Endothelial cell of umbilical vein (primary cell): Measurements from ENCODE around the gene C7orf25. TPM values are rescaled to one million over a fixed set of nuclear protein-coding genes. Genes with fewer than 3 reads are reported as not detected.

ENCODE experiments used
- BruUV-seq: library from RNA; stranded (reverse); fragments of 400-500 nt; replicated peaks from 2 replicates; lab custom pipeline; 2021; lab: Mats Ljungman, UMichigan
- CTCF ChIA-PET: fragments of 300-600, 350-600 bp; sonication (Branson Sonifier 250); formaldehyde crosslinking; loops from one replicate; lab custom pipeline; 2021; ENCODE audit warnings: antibody characterized with exemption, inconsistent platforms; lab: Charles Lee
- POLR2A ChIA-PET: fragments of 300-600, 350-600 bp; sonication (Branson Sonifier 250); formaldehyde crosslinking; loops from one replicate; lab custom pipeline; 2021; ENCODE audit warnings: antibody characterized with exemption, inconsistent platforms; lab: Charles Lee
- DNase-seq: peaks from one replicate; pipeline ENCODE4 v3.0.0-alpha.2; 2011; ENCODE audit warnings: low read depth, low spot score
- FAIRE-seq: peaks from 2 replicates; lab custom pipeline; 2011; peaks lifted over from hg19 to GRCh38; lab: Jason Lieb, UNC
- H2AFZ ChIP-seq: 2 replicates; pipeline ENCODE4 v1.6.0; 2012; ENCODE audit warnings: low read depth, low read length, control low read depth, inconsistent platforms
- H3K27ac ChIP-seq: 2 replicates; pipeline ENCODE4 v1.5.1; 2011; ENCODE audit warnings: low read depth, mild to moderate bottlenecking, control low read depth, low read length, moderate library complexity; ENCODE audit not compliant: insufficient read depth
- H3K27me3 ChIP-seq, 2 experiments: 2 replicates each; pipeline versions ENCODE4 v1.6.0 to v1.6.1; 2011; ENCODE audit warnings: low read length in 2 of 2, mixed read lengths in 1 of 2; ENCODE audit not compliant: control insufficient read depth in 2 of 2, insufficient read depth in 2 of 2
- H3K36me3 ChIP-seq, 2 experiments: 2 replicates in 1 of 2; 3 replicates in 1 of 2; pipeline ENCODE4 v1.5.1; 2011; ENCODE audit warnings: low read length in 2 of 2, mild to moderate bottlenecking in 1 of 2, moderate library complexity in 1 of 2; ENCODE audit not compliant: control insufficient read depth in 2 of 2, insufficient read depth in 2 of 2; ENCODE audit errors: extremely low read depth in 1 of 2
- H3K4me1 ChIP-seq: 3 replicates; pipeline ENCODE4 v1.5.1; 2011; ENCODE audit warnings: mild to moderate bottlenecking, low read length; ENCODE audit not compliant: control insufficient read depth, insufficient read depth; ENCODE audit errors: extremely low read depth
- H3K4me2 ChIP-seq: 2 replicates; pipeline ENCODE4 v1.6.1; 2011; ENCODE audit warnings: low read length, control low read depth, mixed read lengths; ENCODE audit not compliant: insufficient read depth
- H3K4me3 ChIP-seq, 3 experiments: fragments of 200-600 bp in 1 of 3; sonication (generic), shearing (Covaris generic) in 1 of 3; replicated peaks in 1 of 3; 2 replicates each; pipeline ENCODE4 v1.5.1; 2011 to 2016; ENCODE audit warnings: control low read depth in 3 of 3, low read length in 3 of 3, mild to moderate bottlenecking in 2 of 3, inconsistent platforms in 1 of 3, low read depth in 1 of 3, moderate library complexity in 1 of 3; ENCODE audit not compliant: insufficient read depth in 1 of 3
- H3K79me2 ChIP-seq: 2 replicates; pipeline ENCODE4 v1.6.0; 2012; ENCODE audit warnings: low read length, inconsistent platforms; ENCODE audit not compliant: control insufficient read depth, insufficient read depth
- H3K9ac ChIP-seq: replicated peaks from 2 replicates; pipeline ENCODE3; 2011; ENCODE audit warnings: low read length, control low read depth; ENCODE audit not compliant: insufficient read depth; ENCODE audit errors: extremely low read depth
- H3K9me1 ChIP-seq: replicated peaks from 3 replicates; pipeline ENCODE4 v1.6.0; 2011; ENCODE audit warnings: mild to moderate bottlenecking, low read length; ENCODE audit not compliant: control insufficient read depth, insufficient read depth; ENCODE audit errors: extremely low read depth
- H3K9me3 ChIP-seq: replicated peaks from 2 replicates; pipeline ENCODE4 v1.5.1; 2012; ENCODE audit warnings: low read length, inconsistent platforms; ENCODE audit not compliant: control insufficient read depth, insufficient read depth
- H4K20me1 ChIP-seq: replicated peaks from 2 replicates; pipeline ENCODE3; 2011; ENCODE audit warnings: mild to moderate bottlenecking, low read length; ENCODE audit not compliant: control insufficient read depth, insufficient read depth; ENCODE audit errors: extremely low read depth
- EZH2 ChIP-seq: IDR thresholded peaks from 2 replicates; pipeline ENCODE4 v1.6.1; 2012; ENCODE audit warnings: borderline replicate concordance, low read depth, mild to moderate bottlenecking, moderate library complexity, low read length, inconsistent platforms; ENCODE audit not compliant: severe bottlenecking
- FOS ChIP-seq: IDR thresholded peaks from 2 replicates; pipeline ENCODE4 v1.6.1; 2011; ENCODE audit warnings: mild to moderate bottlenecking, low read length, moderate library complexity, borderline replicate concordance; ENCODE audit not compliant: insufficient read depth
- GATA2 ChIP-seq: IDR thresholded peaks from 2 replicates; pipeline ENCODE4 v1.7.0; 2011; ENCODE audit warnings: low read depth, mild to moderate bottlenecking, moderate library complexity, mixed read lengths, low read length; ENCODE audit not compliant: insufficient read length, insufficient read depth
- JUN ChIP-seq: IDR thresholded peaks from 2 replicates; pipeline ENCODE4 v1.6.1; 2011; ENCODE audit warnings: borderline replicate concordance, low read depth; ENCODE audit not compliant: insufficient read length, insufficient read depth
- MAX ChIP-seq: IDR thresholded peaks from 2 replicates; pipeline ENCODE4 v1.6.1; 2011; ENCODE audit not compliant: insufficient read depth, insufficient read length
- MYC ChIP-seq: IDR thresholded peaks from one replicate; pipeline ENCODE4 v1.6.1; 2011; ENCODE audit warnings: mild to moderate bottlenecking, low read depth, low read length
- POLR2A ChIP-seq: IDR thresholded peaks from 2 replicates; pipeline ENCODE4 v1.6.1; 2012; ENCODE audit warnings: low read depth, mild to moderate bottlenecking, control low read depth, low read length
- POLR2AphosphoS5 ChIP-seq: IDR thresholded peaks from 2 replicates; pipeline ENCODE4 v1.6.1; 2012; ENCODE audit warnings: low read depth, mild to moderate bottlenecking, control low read depth, low read length, moderate library complexity; ENCODE audit not compliant: insufficient read depth
- dilution Hi-C: fragments of 300-500 bp; cut with MboI; formaldehyde crosslinking; loops from one replicate; pipeline ENCODE4 v1.15.0; 2019; ENCODE audit warnings: low sequenced_read_pairs; ENCODE audit not compliant: extremely low pct_ligation_motif_present
- intact Hi-C: fragments of 100-400 bp; cut with micrococcal nuclease; formaldehyde crosslinking; loops from one replicate; pipeline ENCODE4 v1.10.0; 2022
- polyA plus RNA-seq, 4 experiments: library from polyadenylated mRNA; depleted of rRNA in 3 of 4; stranded (reverse) in 3 of 4; unstranded in 1 of 4; fragments of >200 nt; gene quantifications; 2 replicates each; pipeline versions ENCODE4 v1.2.1 to v1.2.3, GENCODE V29; 2011 to 2012; ENCODE audit warnings: missing spikeins in 1 of 4
- total RNA-seq: library from RNA; stranded (reverse); gene quantifications from 2 replicates; pipeline ENCODE4 v1.2.3, GENCODE V29; 2021
- TF ChIP-seq, protein P1 (sequence below), 2 donors: IDR thresholded peaks; 1 replicate in 1 of 2; 2 replicates in 1 of 2; pipeline ENCODE4 v1.5.1; 2011; ENCODE audit warnings: low read length in 2 of 2, mild to moderate bottlenecking in 2 of 2, moderate library complexity in 2 of 2, control low read depth in 1 of 2, inconsistent platforms in 1 of 2, low read depth in 1 of 2; ENCODE audit not compliant: insufficient read depth in 1 of 2; ENCODE audit errors: extremely low read depth in 1 of 2

Gene C7orf25
- total and polyA plus RNA-seq, 2 donors (not counting 3 experiments of a cell fraction or from before 2014, with no cell fraction given), result 1.4 to 4.5 TPM

GRCh38 chr7:42928754-42929153, 16.9 kb upstream of the C7orf25 start:
- no peak for DNase-seq
- TF ChIP-seq MYC (no peak), FOS (no peak), POLR2AphosphoS5 (no peak), MAX (no peak), GATA2 (no peak), JUN (no peak), EZH2 (no peak), POLR2A (no peak)
- TF ChIP-seq, protein P1, sequence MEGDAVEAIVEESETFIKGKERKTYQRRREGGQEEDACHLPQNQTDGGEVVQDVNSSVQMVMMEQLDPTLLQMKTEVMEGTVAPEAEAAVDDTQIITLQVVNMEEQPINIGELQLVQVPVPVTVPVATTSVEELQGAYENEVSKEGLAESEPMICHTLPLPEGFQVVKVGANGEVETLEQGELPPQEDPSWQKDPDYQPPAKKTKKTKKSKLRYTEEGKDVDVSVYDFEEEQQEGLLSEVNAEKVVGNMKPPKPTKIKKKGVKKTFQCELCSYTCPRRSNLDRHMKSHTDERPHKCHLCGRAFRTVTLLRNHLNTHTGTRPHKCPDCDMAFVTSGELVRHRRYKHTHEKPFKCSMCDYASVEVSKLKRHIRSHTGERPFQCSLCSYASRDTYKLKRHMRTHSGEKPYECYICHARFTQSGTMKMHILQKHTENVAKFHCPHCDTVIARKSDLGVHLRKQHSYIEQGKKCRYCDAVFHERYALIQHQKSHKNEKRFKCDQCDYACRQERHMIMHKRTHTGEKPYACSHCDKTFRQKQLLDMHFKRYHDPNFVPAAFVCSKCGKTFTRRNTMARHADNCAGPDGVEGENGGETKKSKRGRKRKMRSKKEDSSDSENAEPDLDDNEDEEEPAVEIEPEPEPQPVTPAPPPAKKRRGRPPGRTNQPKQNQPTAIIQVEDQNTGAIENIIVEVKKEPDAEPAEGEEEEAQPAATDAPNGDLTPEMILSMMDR (IDR thresholded peaks at IDR 0.05; ENCODE audit: extremely low read depth in 1 of 2, insufficient read depth in 1 of 2, low read depth in 1 of 2, low read length in 2 of 2), result no peak
- Histone ChIP-seq H3K9me1 (no peaks in the 10 kb centered on the region), H3K4me1 (peaks cover 28% of the 10 kb centered on the region), H2AFZ (no peak overlapping the region), H3K9me3 (no peaks in the 10 kb centered on the region), H3K4me2 (no peak overlapping the region), H3K9ac (no peak overlapping the region), H3K4me3 (no peak overlapping the region), H3K79me2 (peaks cover 69% of the 10 kb centered on the region), H3K27me3 (no peaks in the 10 kb centered on the region), H3K36me3 (peaks cover 6 to 11% of the 10 kb centered on the region in 2 experiments), H4K20me1 (no peaks in the 10 kb centered on the region), H3K27ac (no peak overlapping the region)
- BruUV-seq, result no TSS peak
- intact Hi-C loops, result no loop called here
- ChIA-PET POLR2A (no interaction called here), CTCF (interaction anchor here (1.3 to 1.9 kb wide), 2 partner anchors 12 to 14 kb away, joined by 5 to 7 read pairs; no protein-coding TSS in a partner anchor)
- dilution Hi-C loops, result no loop called here
- FAIRE-seq, result no peak
